ENCODE results near the gene HAO1.

DNA sequence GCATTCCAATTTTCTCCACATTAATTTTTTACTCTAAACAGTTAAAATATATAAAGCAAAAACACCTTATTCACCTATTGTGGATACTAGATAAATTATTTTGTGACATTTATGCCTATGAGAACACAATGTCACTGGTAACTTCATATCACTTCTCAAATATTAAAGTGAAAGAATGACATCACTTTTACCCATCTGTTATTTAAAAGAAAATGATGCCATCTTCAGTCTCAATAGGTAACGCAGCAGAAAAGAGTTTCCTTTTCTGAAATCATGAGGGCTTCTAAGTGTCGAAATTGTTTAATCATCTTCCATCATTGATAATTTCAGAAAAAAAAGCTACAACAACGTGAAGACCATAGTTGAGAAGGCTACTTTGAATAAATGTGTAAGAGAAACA lies 2.9 kb downstream of the HAO1 start:
- TF ChIP-seq EZH2 (IDR thresholded peaks at IDR 0.05) = no peak
- no peak for TF ChIP-seq POLR2AphosphoS5 (IDR thresholded peaks at IDR 0.05; ENCODE audit: borderline replicate concordance, low read depth, low read length)
- TF ChIP-seq FOXP2 (optimal IDR thresholded peaks at IDR 0.05; ENCODE audit: control extremely low read depth, extremely low read length, insufficient read depth) = no peak
